ENCODE measurements around the gene DISP2.

DISP2 gene, protein sequence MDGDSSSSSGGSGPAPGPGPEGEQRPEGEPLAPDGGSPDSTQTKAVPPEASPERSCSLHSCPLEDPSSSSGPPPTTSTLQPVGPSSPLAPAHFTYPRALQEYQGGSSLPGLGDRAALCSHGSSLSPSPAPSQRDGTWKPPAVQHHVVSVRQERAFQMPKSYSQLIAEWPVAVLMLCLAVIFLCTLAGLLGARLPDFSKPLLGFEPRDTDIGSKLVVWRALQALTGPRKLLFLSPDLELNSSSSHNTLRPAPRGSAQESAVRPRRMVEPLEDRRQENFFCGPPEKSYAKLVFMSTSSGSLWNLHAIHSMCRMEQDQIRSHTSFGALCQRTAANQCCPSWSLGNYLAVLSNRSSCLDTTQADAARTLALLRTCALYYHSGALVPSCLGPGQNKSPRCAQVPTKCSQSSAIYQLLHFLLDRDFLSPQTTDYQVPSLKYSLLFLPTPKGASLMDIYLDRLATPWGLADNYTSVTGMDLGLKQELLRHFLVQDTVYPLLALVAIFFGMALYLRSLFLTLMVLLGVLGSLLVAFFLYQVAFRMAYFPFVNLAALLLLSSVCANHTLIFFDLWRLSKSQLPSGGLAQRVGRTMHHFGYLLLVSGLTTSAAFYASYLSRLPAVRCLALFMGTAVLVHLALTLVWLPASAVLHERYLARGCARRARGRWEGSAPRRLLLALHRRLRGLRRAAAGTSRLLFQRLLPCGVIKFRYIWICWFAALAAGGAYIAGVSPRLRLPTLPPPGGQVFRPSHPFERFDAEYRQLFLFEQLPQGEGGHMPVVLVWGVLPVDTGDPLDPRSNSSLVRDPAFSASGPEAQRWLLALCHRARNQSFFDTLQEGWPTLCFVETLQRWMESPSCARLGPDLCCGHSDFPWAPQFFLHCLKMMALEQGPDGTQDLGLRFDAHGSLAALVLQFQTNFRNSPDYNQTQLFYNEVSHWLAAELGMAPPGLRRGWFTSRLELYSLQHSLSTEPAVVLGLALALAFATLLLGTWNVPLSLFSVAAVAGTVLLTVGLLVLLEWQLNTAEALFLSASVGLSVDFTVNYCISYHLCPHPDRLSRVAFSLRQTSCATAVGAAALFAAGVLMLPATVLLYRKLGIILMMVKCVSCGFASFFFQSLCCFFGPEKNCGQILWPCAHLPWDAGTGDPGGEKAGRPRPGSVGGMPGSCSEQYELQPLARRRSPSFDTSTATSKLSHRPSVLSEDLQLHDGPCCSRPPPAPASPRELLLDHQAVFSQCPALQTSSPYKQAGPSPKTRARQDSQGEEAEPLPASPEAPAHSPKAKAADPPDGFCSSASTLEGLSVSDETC (N-terminal part only)

DNA sequence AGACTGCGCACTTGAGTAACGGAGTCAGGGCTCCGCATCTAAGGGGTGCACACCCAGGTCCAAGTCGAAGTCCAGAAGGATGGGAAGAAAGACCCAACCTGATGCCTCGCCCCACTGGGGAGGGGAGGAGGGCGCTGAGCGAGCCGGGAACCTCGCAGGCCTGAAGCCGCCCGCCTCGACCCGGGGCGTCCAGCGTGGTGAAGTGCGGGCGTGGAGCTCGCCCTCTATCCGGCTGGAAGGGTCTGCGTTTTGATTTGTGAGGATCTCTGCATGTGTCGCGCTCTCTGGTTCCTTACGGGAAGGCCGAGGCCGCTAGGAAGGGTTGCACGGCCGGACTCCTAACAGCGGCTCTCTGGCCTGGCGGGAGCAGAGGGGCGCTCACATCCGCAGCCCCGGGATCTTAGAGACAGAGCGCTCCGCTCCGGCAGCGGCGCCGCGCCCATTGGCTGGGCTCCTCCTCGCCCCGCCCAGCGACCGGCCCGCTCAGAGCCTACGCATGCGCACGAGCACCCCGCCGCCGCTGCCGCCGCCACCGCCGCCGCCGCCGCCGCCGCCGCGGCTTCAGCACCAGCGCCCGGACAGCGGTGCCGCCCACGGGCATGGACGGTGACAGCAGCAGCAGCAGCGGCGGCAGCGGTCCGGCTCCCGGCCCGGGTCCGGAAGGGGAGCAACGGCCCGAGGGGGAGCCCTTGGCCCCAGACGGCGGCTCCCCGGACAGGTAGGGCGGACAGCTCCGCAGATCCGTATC is at the start of gene DISP2:
Gene DISP2, plus strand, starts transcription at position 497 of the 748 bp plus-strand sequence. Its CDS starts 103 bp downstream, at position 600.
- peak; percentile 78 to 86 (median 82) for DNase-seq

DNA sequence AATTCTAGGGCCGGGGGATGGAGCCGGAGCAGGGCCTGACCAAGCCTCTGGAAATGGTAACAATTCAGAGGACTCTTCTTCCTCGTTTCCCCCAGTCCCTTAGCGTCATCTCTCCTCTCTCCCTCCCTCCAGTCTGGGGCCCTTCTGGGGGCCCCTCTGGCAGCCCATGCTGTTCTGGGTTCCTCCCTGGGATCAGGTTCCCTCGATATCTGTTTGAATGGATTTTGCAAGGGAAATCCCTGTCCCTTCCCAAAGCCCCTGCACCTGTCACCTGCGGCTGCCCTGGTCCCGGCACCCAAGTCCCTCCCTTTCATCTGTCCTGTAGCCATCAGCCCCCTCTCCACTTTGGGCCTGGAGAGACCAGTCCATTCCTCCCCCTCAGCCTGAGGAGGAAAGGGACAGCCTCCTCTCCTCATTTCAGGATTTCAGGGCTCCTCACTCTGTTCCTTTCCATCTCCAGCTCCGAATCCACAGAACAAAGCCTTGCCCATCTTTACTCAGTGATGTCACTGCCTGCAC is 48.6 kb upstream of the DISP2 start:
- DNase-seq = no peak

DNA sequence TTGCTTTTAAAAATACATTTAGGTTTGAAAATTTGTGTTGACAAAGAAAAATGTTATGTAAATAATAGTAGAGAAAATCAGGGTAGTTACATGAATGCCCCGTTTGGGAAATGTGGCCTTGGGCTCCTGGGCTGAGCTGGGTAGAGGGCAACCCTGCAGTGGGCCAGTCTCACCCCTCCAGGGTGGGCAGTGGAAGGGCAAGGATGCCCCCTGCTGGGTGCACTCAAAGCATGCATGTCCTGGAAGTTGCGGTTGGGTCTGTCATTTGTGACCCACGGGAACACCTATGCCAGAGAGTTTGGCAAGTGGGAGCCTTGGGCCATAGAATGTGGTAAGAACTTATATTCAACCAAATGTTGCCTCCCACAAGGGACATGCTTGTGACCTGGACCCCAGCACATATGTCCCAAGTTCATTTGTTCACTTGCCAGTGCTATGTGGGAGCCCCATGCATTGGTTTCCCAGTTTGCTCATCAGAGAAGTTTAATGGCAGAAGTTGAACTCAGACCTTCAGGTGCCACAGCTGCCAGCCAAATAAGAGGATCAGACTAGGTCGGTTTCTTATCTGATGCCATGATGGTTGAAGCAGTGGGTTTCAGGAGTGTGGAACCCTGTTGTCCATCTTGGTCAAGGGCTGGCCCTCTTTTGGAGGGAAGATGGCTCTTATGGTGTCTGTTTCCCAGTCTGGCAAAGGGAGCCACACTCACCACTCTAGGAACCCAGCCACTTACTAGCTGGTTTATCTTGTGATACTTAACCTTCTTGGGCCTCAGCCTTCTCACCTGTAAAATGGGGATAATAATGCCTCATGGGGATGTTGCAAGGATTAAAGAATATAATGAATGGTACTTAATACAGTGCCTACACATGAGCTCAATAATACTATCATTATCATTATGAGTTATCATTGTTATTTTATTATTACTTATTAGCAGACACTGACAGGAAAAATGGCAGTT is 47.7 kb upstream of the DISP2 start:
- DNase-seq = peak in 2 of 4 experiments; percentile 43 to 57

DNA sequence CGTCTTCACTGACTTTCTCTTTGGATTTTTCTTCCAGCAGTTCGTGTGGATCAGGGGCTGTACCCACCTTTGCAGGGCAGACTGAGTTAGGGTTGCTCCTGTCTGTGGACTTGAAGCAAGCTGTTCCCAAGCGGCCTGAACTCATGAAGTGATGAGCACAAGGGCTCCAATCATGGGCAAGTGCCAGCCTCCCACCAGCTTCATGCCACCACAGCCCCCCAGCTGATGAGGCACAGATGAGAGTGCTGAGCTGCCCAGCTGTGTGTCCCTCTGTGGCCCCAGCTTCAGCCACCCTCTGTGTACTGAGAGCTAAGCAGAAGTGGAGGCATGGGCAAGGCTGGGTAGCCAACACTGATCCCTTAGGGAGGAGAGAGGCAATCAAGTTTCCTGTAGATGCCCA is 47.0 kb upstream of the DISP2 start:
- DNase-seq = no peak

DNA sequence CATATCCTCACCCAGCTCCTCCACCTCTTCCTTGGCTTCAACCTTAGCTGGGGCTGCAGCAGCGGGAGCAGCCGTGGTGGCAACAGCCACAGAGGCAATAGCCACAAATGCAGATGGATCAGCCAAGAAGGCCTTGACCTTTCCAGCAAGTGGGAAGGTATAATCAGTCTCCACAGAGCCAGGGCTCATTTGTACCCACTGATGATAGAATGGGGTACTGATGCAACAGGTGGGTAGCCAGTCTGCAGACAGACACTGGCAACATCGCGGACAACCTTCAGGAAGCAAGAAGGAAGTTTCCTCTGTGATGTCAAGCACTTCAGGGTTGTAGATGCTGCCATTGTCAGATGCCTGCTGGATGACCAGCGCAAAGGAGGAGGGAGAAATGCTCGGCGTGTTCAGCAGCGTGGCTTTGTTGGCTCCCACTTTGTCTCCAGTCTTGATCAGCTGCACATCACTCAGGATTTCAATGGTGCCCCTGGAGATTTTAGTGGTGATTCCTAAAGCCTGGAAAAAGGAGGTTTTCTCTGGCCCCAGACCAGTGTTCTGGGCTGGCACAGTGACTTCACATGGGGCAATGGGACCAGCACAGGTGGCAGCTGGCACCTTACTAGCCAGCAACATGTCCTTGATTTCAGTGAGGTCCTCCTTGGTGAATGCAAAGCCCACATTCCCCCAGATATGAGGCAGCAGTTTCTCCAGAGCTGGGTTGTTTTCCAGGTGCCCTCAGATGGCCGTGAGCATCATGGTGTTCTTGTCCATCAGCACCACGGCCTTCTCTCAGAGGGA is 45.5 kb upstream of the DISP2 start:
- no peak for DNase-seq

DNA sequence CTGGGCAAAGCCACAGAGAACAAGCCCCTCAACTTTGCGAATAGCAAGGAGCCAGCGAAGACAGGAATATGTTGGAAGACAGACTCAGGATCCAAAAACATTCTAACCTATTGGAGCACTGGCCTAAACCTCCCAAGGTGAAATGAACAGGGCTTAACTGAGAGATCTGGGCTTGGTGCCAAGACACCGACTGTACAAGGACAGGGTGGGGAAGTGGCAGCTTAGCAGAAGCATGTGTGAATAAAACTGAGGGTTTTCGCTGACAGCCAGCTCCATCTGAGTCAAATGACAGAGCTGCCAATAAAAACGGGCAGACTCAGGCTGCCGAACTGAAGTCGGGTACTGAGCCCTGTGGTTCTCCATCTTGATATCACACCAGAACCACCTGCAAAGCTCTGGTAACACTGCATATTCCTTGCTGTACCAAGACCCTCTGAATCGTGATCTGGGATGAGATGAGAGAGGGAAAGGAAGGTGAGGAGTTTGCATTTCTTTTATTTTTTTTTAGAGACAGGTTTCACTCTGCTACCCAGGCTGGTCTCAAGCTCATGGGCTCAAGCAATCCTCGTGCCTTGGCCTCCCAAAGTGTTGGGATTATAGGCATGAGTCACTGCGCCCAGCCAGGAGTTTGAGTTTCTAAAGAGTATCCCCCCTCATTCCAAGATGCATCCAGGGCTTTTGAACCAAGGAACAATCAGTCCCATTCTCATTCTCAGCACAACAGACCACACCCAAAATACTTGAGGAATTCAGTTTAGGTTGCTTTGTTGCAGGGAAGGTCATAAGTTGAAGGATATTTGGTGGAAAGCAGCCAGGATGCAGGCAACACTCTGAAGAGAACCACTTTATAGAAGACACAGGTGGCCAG is 44.3 kb upstream of the DISP2 start:
- DNase-seq = peak in 2 of 4 experiments; percentile 10 to 17

DNA sequence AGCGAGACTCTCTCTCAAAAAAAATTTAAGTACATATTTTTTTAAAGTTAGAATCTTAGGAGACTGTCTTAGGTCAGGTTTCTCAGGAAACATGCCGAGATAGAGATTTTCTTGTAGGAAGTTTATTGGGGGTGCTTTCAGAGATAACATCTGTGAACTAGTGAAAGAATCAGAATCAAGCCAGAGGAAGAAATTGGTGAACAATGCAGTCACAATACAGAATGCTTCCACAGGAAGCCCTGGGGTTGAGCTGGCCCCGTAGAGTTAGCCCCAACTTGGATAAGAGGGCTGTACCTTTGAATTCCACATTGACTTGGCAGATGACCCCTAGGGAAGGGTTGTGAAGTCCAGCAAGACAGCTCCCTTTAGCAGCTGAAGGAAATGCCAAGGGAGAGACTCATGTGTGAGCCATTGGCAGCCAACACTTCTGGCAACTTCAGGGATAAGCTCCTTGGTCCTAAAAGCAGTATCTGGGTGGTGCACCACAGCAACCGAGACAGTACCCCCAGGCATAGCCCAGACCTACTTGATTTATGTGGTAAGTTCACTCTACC is 43.2 kb upstream of the DISP2 start:
- DNase-seq = no peak

DNA sequence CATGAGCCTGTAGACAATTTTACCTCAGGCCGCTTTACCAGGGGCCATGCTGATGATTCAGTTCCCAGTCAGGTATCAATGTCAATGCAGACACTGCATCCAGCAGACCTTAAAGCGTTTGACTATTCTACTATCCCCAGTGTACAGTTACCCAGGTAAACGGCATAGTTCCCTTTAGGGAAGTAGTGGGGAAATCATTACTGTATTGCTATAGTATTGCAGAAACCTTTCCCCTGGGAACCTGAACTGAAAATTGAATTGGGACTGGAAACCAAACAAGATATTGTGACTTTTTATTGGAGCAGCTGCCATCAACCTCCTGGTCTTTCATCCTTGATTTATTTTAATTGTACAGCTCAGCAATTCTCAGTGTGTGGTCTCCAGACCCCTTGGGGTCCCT is 41.1 kb upstream of the DISP2 start:
- no peak for DNase-seq

DNA sequence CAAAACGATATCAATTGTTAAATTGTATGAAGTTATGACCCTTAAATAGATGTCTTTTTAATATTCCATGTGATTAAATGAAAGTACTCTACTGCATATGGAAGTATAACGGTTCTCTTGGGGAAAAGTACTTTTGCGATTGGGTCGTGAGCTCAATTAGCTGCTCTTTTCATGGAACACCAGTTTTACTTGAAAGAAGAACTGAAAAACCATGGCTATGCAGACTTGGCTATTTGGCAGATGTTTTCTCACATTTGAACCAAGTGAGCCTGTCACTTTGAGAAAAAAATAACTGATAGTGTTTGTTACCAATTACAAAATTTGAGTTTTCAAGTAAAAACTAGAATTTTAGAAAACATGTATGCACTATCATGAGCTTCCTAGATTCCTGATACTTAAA is 40.4 kb upstream of the DISP2 start:
- DNase-seq = no peak

DNA sequence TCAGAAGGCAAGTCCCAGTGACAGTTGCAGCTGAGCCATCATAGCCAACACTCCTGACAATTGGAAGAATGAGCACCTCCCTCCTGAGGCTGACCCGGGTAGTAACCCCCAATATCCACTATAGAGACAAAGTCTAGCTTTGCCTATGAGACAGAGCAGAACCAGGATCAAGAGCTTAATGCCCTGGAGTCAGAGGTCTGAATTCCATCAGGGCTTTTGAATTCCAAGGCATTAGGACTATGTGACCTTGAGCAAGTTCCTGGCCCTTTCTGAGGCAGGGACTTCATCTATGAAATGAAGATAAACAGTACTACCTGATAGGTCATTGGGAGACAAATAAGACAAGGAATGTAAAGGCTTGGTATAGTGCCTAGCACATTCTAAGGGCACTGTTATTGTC is 37.6 kb upstream of the DISP2 start:
- no peak for DNase-seq

DNA sequence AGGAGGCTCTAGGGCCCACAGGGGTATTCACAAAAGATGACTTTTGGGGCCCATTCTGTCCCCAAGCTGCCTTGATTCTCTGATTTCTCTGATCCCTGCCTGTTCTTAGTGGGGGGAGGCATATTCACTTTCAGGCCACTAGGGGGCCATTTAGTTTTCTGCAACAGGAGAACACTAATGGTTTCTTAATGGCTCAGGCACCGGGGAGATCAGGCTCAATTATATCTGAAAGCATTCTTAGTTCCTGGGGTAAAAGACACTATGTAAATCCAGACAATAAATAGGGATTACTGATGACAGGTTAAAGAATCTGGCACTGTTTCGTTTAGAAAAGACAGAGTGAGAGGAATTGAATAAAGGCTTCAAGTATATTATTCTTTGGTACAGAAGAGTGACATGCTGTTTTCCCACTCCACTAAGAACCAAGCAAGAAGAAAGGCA is 37.1 kb upstream of the DISP2 start:
- peak in 1 of 4 experiments; percentile 20 for DNase-seq

DNA sequence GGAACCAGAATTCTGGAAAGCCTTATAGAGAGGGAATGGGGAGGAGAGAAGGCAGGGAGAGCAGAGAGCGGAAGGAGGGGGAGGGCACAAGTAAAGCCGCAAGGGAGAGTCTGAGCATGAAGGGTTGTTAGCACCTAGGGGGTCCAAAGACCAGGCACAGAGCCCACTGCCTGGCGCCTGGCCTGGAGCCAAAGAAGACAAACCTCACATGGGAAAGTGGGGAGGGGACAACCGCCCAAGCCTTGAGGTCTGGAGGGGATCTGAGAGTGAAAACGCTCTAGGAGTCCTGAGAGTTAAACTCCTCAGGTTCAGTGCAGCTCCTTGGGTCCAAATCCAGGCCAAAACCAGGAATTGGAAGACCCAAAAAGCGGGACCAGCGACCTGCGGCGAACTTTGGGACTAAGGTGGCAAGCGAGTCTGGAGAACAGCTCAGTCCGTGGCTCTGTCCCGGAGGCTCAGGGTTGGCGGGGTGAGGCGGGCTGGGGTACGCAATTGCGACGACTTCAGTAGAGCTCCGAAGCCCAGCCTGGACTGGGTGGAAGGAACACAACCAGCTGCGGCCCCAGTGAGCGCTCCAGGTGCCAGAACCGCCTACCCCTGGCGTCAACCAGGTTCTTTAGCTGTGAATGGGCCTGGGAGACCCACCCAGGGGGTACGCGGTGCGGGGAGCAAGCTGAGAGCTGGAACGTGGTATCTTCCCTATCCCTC is 35.3 kb upstream of the DISP2 start:
- no peak for DNase-seq

DNA sequence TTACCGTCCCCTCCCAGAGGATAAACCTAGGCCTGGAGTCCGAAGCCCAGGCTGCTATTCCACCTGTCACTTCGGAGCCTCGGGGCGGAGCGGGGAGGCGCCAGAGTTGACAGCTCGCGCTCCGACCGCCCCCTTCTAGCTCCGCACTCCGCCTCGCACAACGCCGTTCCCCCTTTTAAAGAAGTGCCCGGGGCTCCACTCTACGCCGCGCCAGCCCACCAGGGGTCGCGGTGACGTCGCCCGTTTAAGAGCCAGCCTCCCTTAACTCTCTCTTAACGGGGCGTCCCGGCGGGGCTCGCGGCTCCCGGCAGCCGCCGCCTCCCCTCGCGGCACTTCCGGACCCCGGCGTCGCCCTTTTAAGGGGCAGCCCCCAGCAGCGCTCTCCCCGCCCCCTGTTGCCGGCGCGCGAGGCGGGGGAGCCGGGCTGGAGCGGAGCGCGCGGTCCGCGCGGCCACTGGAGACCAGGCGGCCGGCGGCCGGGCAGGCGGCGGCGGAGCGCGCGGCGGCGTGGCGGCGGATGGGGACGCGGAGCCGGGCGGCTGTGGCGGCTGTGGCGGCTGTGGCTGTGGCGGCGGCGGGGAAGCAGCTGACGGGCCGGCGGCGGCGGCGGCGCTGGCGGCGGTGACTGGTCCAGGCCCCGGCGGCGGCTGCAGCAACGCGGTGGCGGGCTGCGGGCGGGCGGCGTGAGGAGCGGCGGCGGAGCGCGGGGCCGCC is 34.6 kb upstream of the DISP2 start, which contains the start of gene INAFM2:
Gene INAFM2, plus strand, starts transcription at position 454 of the 714 bp plus-strand sequence. CDS start 364 bp downstream, outside the sequence.
- DNase-seq = peak; percentile 77 to 91 (median 79)

DNA sequence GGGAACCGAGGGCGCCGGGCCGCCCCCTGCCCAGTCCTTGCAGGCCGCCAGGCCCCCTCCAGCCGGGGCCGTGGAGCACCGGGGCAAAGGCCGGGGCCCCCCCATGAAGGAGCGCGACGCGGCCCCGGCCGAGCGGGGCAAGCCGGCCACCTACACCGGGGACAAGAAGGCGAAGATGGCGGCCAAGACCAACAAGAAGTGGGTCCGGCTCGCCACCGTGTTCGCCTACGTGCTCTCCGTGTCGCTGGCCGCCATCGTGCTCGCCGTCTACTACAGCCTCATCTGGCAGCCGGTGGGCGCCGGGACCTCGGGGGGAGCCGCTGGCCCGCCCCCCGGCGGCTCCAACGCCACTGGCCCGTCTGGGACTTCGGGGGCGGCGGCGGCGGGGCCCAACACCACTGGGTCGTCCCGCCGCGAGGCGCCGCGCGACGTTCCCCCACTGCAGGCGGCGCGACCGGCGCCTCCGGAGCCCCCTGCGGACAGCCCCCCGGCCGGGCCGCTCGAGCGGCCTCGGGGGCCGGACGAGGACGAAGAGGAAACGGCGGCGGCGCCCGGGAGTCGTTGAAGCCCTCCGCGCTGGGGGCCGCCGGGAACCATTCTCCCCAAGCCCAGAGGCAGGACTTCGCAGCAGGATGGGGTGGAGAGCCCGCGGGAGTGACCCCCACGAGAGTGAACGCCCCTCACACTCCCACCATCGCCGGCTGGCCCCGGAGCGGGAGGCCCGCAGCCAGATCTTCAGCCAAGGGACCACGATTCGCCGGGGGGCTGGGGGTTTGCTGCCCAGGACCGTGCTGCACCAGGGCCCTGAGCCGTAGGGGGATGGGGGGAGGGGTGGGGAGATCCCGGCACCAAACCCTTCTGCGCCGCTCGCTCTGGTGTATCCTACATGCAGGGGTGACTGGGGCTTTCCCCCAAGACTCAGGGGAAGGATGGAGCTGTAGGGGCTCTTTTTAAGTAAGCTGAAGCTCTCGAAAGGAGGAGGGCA is 33.8 kb upstream of the DISP2 start:
- DNase-seq = no peak

DNA sequence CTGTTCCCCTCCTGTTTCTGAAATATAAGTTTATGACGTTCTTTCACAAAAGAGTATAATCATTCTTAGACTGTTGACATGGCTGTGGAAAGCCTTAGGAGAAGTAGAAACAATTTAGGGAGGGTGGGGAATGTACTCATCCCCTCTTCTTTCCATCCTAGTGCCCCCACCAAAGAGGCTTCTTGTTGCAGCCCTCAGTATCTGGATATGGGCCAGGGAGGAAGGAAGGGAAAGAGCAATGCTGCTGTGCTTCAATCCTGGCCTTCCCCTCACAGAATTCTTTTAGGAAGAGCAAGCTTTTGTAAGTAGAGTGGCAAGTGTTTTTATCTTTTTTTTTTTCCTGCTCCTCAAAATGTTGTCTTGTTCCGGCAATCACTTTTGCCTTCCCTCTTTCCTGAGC is 32.8 kb upstream of the DISP2 start:
- DNase-seq = no peak

DNA sequence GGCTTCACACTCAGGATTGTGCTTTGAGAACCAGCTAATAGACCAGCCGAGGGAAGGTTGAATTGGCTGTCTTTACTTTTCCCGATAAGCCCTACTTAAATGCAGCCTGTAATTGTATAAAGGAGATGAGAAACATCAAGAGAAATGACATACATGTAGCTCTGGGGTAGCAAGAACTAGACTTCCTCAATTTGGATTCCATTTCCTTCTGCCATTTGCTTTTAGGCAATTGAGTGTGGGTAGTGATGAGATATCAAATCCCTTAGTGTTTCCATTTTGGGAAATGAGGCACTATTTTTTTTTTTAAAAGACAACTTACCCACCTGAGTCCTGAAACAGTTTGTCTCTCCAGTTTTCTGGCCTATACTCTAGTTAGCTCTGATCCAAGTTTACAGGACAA is 32.3 kb upstream of the DISP2 start:
- no peak for DNase-seq

Measured in activated naive CD4-positive, alpha-beta T cell (primary cell).